C4-2B (cell line): ENCODE results near the gene MPP2.

Experiments
- H3K27ac ChIP-seq: fragments of 450-650 bp; 2 replicates; pipeline ENCODE4 v1.5.1; 2017
- CTCF ChIP-seq: fragments of 450-650 bp; conservative IDR thresholded peaks from 2 replicates; pipeline ENCODE4 v1.5.1; 2017; ENCODE audit warnings: mild to moderate bottlenecking
- ZFX ChIP-seq: fragments of 450-650 bp; IDR thresholded peaks from 2 replicates; pipeline ENCODE4 v1.6.1; 2017

Gene MPP2

GRCh38 chr17:43906951-43907424 lies 348 bp downstream of the MPP2 start:
- no peak overlapping the region for H3K27ac ChIP-seq
- TF ChIP-seq ZFX = no peak
- no peak for TF ChIP-seq CTCF

GRCh38 chr17:43905985-43906852 lies 1.1 kb downstream of the MPP2 start:
- H3K27ac ChIP-seq = no peak overlapping the region
- no peak for TF ChIP-seq CTCF
- TF ChIP-seq ZFX = no peak

- TF ChIP-seq CTCF = no peak
- TF ChIP-seq ZFX = no peak
- no peak overlapping the region for H3K27ac ChIP-seq
These were observed 1.8 kb downstream of the MPP2 start for GRCh38 chr17:43905400-43905984.

- H3K27ac ChIP-seq = no peak overlapping the region
- TF ChIP-seq CTCF = no peak
- TF ChIP-seq ZFX = no peak
These were observed 5.3 kb downstream of the MPP2 start for GRCh38 chr17:43901861-43902589.

GRCh38 chr17:43900858-43901754 lies 6.2 kb downstream of the MPP2 start:
- TF ChIP-seq CTCF (no peak), ZFX (no peak)
- peak overlapping the region; percentile 64 for H3K27ac ChIP-seq

- peak overlapping the region; percentile 64 for H3K27ac ChIP-seq
- TF ChIP-seq ZFX (no peak), CTCF (no peak)
These were observed 7.0 kb downstream of the MPP2 start for GRCh38 chr17:43900183-43900857.
